WTC11 (cell line): ENCODE results near the gene MEGF9. TPM values are rescaled to one million over a fixed set of nuclear protein-coding genes. Genes with fewer than 3 reads are reported as not detected.

ENCODE experiments used
- ATAC-seq: fragments of 200-7000 bp; cut with Tn5 transposase; 2 replicates; pipeline ENCODE4 v1.10.0; 2021; ENCODE audit warnings: mild to moderate bottlenecking, moderate library complexity
- CTCF ChIA-PET: fragments of 300-600 bp; sonication (Branson Sonifier 250); formaldehyde crosslinking; loops from one replicate; lab custom pipeline; 2021; ENCODE audit warnings: antibody characterized with exemption; lab: Charles Lee
- POLR2A ChIA-PET: fragments of 350-600 bp; sonication (Branson Sonifier 250); formaldehyde crosslinking; loops from one replicate; lab custom pipeline; 2021; ENCODE audit warnings: antibody characterized with exemption; lab: Charles Lee
- DNase-seq: peaks from one replicate; pipeline ENCODE4 v3.0.0; 2021; ENCODE audit warnings: low spot score
- H3K27ac Mint-ChIP-seq: 2 replicates; pipeline ENCODE4 v1.8.0; 2021; ENCODE audit warnings: mixed read lengths
- H3K27me3 Mint-ChIP-seq: 2 replicates; pipeline ENCODE4 v1.8.0; 2021; ENCODE audit warnings: low read depth, mild to moderate bottlenecking, moderate library complexity, mixed read lengths
- H3K36me3 Mint-ChIP-seq: 2 replicates; pipeline ENCODE4 v1.8.0; 2021; ENCODE audit warnings: mixed read lengths
- H3K4me1 Mint-ChIP-seq: 2 replicates; pipeline ENCODE4 v1.8.0; 2022; ENCODE audit warnings: mixed read lengths
- H3K4me3 Mint-ChIP-seq: 2 replicates; pipeline ENCODE4 v1.8.0; 2021; ENCODE audit warnings: mild to moderate bottlenecking, moderate library complexity, mixed read lengths
- H3K9me3 Mint-ChIP-seq: 2 replicates; pipeline ENCODE4 v1.8.0; 2021; ENCODE audit warnings: mixed read lengths
- ATF1 ChIP-seq: sonication (generic); formaldehyde crosslinking; IDR thresholded peaks from 2 replicates; pipeline ENCODE4 v1.8.1; 2023; ENCODE audit warnings: mild to moderate bottlenecking, moderate library complexity, missing genetic modification reagents
- CREB1 ChIP-seq: sonication (generic); formaldehyde crosslinking; IDR thresholded peaks from 2 replicates; pipeline ENCODE4 v1.8.0; 2023; ENCODE audit warnings: mild to moderate bottlenecking, missing genetic modification reagents
- CREM ChIP-seq: sonication (generic); formaldehyde crosslinking; IDR thresholded peaks from 2 replicates; pipeline ENCODE4 v1.8.1; 2022; ENCODE audit warnings: mild to moderate bottlenecking, missing genetic modification reagents, moderate library complexity
- E2F5 ChIP-seq: sonication (generic); formaldehyde crosslinking; IDR thresholded peaks from 2 replicates; pipeline ENCODE4 v1.8.1; 2022; ENCODE audit warnings: mild to moderate bottlenecking, moderate library complexity, missing genetic modification reagents
- EMX1 ChIP-seq: fragments of 250-450 bp; sonication (Bioruptor Pico); IDR thresholded peaks from 2 replicates; pipeline ENCODE4 v1.8.0; 2021; ENCODE audit warnings: mild to moderate bottlenecking
- ERG ChIP-seq: fragments of 250-450 bp; sonication (Bioruptor Pico); IDR thresholded peaks from 2 replicates; pipeline ENCODE4 v1.8.0; 2021; ENCODE audit warnings: mild to moderate bottlenecking
- ESRRA ChIP-seq: sonication (generic); formaldehyde crosslinking; IDR thresholded peaks from 2 replicates; pipeline ENCODE4 v1.8.1; 2022; ENCODE audit warnings: mild to moderate bottlenecking, missing genetic modification reagents, borderline replicate concordance
- ETV6 ChIP-seq: sonication (generic); formaldehyde crosslinking; IDR thresholded peaks from 2 replicates; pipeline ENCODE4 v1.8.1; 2022; ENCODE audit warnings: mild to moderate bottlenecking, missing genetic modification reagents
- JUN ChIP-seq: sonication (generic); formaldehyde crosslinking; IDR thresholded peaks from 2 replicates; pipeline ENCODE4 v1.8.0; 2023; ENCODE audit warnings: mild to moderate bottlenecking, missing genetic modification reagents
- MYBL2 ChIP-seq: sonication (generic); formaldehyde crosslinking; IDR thresholded peaks from 2 replicates; pipeline ENCODE4 v1.8.1; 2023; ENCODE audit warnings: mild to moderate bottlenecking, moderate library complexity, missing genetic modification reagents
- NFATC4 ChIP-seq: fragments of 250-450 bp; sonication (Bioruptor Pico); IDR thresholded peaks from 2 replicates; pipeline ENCODE4 v1.9.0; 2021; ENCODE audit warnings: mild to moderate bottlenecking
- NR2C2 ChIP-seq: sonication (generic); formaldehyde crosslinking; IDR thresholded peaks from 2 replicates; pipeline ENCODE4 v1.8.0; 2022; ENCODE audit warnings: mild to moderate bottlenecking, missing genetic modification reagents
- OVOL2 ChIP-seq: fragments of 250-450 bp; sonication (Bioruptor Pico); IDR thresholded peaks from 2 replicates; pipeline ENCODE4 v1.9.0; 2021; ENCODE audit warnings: mild to moderate bottlenecking, borderline replicate concordance
- PRRX2 ChIP-seq: fragments of 250-450 bp; sonication (Bioruptor Pico); IDR thresholded peaks from 2 replicates; pipeline ENCODE4 v1.8.0; 2021; ENCODE audit warnings: mild to moderate bottlenecking
- RELA ChIP-seq: sonication (generic); formaldehyde crosslinking; IDR thresholded peaks from 2 replicates; pipeline ENCODE4 v1.8.1; 2022; ENCODE audit warnings: missing genetic modification reagents, mild to moderate bottlenecking, borderline replicate concordance
- SMAD3 ChIP-seq: sonication (generic); formaldehyde crosslinking; IDR thresholded peaks from 2 replicates; pipeline ENCODE4 v1.8.0; 2022; ENCODE audit warnings: missing genetic modification reagents, mild to moderate bottlenecking, borderline replicate concordance
- SP1 ChIP-seq: sonication (generic); formaldehyde crosslinking; conservative IDR thresholded peaks from 2 replicates; pipeline ENCODE4 v1.8.1; 2022; ENCODE audit warnings: missing genetic modification reagents
- TEAD4 ChIP-seq: sonication (generic); formaldehyde crosslinking; IDR thresholded peaks from 2 replicates; pipeline ENCODE4 v1.8.0; 2022; ENCODE audit warnings: mild to moderate bottlenecking, missing genetic modification reagents
- ZBTB43 ChIP-seq: sonication (generic); formaldehyde crosslinking; IDR thresholded peaks from 2 replicates; pipeline ENCODE4 v1.8.1; 2023; ENCODE audit warnings: mild to moderate bottlenecking, missing genetic modification reagents
- ZNF121 ChIP-seq: sonication (generic); formaldehyde crosslinking; IDR thresholded peaks from 2 replicates; pipeline ENCODE4 v1.8.0; 2023; ENCODE audit warnings: missing genetic modification reagents
- ZNF317 ChIP-seq: sonication (generic); formaldehyde crosslinking; IDR thresholded peaks from 2 replicates; pipeline ENCODE4 v1.8.1; 2023; ENCODE audit warnings: low read depth, mild to moderate bottlenecking, moderate library complexity, missing genetic modification reagents, borderline replicate concordance
- ZNF416 ChIP-seq: fragments of 250-450 bp; sonication (Bioruptor Pico); IDR thresholded peaks from 2 replicates; pipeline ENCODE4 v1.9.0; 2021; ENCODE audit warnings: mild to moderate bottlenecking, inconsistent platforms
- ZNF671 ChIP-seq: fragments of 250-450 bp; sonication (Bioruptor Pico); IDR thresholded peaks from 2 replicates; pipeline ENCODE4 v1.8.0; 2021; ENCODE audit warnings: mild to moderate bottlenecking
- total RNA-seq: library from RNA; stranded (reverse); gene quantifications from 3 replicates; pipeline ENCODE4 v1.2.3, GENCODE V29; 2021
- TF ChIP-seq, protein P1 (sequence below): sonication (generic); formaldehyde crosslinking; IDR thresholded peaks from 2 replicates; pipeline ENCODE4 v1.8.0; 2023; ENCODE audit warnings: mild to moderate bottlenecking, missing genetic modification reagents
- TF ChIP-seq, protein P2 (sequence below): fragments of 250-450 bp; sonication (Bioruptor Pico); IDR thresholded peaks from 2 replicates; pipeline ENCODE4 v1.9.0; 2021; ENCODE audit warnings: mild to moderate bottlenecking
- TF ChIP-seq, protein P3 (sequence below): sonication (generic); formaldehyde crosslinking; IDR thresholded peaks from 2 replicates; pipeline ENCODE4 v1.8.1; 2023; ENCODE audit warnings: mild to moderate bottlenecking, moderate library complexity, missing genetic modification reagents

MEGF9 gene
- total RNA-seq, 1 experiment from 2014 or later = 0.92 TPM

DNA sequence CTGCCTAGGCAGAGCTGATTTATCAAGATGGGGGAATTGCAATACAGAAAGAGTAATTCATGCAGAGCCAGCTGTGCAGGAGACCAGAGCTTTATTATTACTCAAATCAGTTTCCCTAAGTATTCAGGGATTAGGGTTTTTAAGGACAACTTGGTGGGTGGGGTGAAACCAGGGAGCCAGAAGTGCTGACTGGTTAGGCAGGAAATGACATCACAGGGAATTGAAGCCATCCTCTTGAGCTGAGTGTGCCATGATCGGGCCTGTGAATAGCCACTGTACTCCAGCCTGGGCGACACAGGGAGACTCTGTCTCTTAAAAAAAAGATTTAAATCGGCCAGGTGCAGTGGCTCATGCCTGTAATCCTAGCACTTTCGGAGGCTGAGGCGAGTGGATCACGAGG is 89.0 kb downstream of the MEGF9 start:
- Mint-ChIP-seq H3K36me3 (no peaks in the 10 kb centered on the region), H3K9me3 (no peaks in the 10 kb centered on the region), H3K4me1 (peaks cover 5% of the 10 kb centered on the region; the same call in 1 of the 2 replicates), H3K4me3 (no peak overlapping the region), H3K27me3 (peaks cover 2% of the 10 kb centered on the region; the same call in 1 of the 2 replicates), H3K27ac (no peak overlapping the region; the same call in 1 of the 2 replicates)
- CTCF ChIA-PET = interaction anchor here (0.7 to 1.4 kb wide), 2 partner anchors 14 to 544 kb away, joined by 3 to 4 read pairs; no protein-coding TSS in a partner anchor
- TF ChIP-seq SP1 (CRISPR knock-in tag) (no peak), ZNF671 (CRISPR knock-in tag) (no peak), NFATC4 (no peak), EMX1 (CRISPR knock-in tag) (no peak), ZNF317 (CRISPR knock-in tag) (no peak), CREM (CRISPR knock-in tag) (no peak), OVOL2 (CRISPR knock-in tag) (no peak), ESRRA (CRISPR knock-in tag) (no peak), ETV6 (CRISPR knock-in tag) (no peak), CREB1 (CRISPR knock-in tag) (no peak), SMAD3 (CRISPR knock-in tag) (no peak), RELA (CRISPR knock-in tag) (no peak), ZBTB43 (no peak), ATF1 (no peak), ZNF121 (CRISPR knock-in tag) (no peak), PRRX2 (CRISPR knock-in tag) (no peak), NR2C2 (no peak), MYBL2 (CRISPR knock-in tag) (no peak)
- TF ChIP-seq, protein P1, sequence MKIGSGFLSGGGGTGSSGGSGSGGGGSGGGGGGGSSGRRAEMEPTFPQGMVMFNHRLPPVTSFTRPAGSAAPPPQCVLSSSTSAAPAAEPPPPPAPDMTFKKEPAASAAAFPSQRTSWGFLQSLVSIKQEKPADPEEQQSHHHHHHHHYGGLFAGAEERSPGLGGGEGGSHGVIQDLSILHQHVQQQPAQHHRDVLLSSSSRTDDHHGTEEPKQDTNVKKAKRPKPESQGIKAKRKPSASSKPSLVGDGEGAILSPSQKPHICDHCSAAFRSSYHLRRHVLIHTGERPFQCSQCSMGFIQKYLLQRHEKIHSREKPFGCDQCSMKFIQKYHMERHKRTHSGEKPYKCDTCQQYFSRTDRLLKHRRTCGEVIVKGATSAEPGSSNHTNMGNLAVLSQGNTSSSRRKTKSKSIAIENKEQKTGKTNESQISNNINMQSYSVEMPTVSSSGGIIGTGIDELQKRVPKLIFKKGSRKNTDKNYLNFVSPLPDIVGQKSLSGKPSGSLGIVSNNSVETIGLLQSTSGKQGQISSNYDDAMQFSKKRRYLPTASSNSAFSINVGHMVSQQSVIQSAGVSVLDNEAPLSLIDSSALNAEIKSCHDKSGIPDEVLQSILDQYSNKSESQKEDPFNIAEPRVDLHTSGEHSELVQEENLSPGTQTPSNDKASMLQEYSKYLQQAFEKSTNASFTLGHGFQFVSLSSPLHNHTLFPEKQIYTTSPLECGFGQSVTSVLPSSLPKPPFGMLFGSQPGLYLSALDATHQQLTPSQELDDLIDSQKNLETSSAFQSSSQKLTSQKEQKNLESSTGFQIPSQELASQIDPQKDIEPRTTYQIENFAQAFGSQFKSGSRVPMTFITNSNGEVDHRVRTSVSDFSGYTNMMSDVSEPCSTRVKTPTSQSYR (CRISPR knock-in tag) = no peak
- TF ChIP-seq, protein P2, sequence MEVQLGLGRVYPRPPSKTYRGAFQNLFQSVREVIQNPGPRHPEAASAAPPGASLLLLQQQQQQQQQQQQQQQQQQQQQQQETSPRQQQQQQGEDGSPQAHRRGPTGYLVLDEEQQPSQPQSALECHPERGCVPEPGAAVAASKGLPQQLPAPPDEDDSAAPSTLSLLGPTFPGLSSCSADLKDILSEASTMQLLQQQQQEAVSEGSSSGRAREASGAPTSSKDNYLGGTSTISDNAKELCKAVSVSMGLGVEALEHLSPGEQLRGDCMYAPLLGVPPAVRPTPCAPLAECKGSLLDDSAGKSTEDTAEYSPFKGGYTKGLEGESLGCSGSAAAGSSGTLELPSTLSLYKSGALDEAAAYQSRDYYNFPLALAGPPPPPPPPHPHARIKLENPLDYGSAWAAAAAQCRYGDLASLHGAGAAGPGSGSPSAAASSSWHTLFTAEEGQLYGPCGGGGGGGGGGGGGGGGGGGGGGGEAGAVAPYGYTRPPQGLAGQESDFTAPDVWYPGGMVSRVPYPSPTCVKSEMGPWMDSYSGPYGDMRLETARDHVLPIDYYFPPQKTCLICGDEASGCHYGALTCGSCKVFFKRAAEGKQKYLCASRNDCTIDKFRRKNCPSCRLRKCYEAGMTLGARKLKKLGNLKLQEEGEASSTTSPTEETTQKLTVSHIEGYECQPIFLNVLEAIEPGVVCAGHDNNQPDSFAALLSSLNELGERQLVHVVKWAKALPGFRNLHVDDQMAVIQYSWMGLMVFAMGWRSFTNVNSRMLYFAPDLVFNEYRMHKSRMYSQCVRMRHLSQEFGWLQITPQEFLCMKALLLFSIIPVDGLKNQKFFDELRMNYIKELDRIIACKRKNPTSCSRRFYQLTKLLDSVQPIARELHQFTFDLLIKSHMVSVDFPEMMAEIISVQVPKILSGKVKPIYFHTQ (CRISPR knock-in tag) = no peak
- peak; percentile 77 for ATAC-seq
- no peak for DNase-seq
- POLR2A ChIA-PET = no interaction called here

DNA sequence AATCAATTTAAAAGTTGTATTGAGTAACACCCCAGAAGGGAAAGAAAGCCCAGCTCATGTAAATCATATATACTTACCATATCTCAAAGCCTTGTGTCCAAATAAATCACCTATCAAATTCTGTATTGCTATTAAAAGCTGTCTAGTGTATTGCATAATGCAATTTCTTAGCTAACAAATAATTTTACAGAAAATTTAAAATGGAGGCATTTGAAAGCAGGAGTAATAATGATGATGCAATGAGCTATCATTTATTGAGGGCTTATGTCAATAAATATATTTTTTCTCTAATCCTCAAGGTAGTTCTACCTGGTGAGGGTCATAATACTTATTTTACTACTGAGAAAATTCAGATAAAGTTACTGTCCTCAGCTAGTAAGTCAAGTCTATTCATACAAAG is 91.5 kb downstream of the MEGF9 start:
- CTCF ChIA-PET = no interaction called here
- ATAC-seq = no peak
- POLR2A ChIA-PET = no interaction called here
- no peaks in the 10 kb centered on the region for H3K36me3 Mint-ChIP-seq
- peaks cover 10% of the 10 kb centered on the region for H3K4me1 Mint-ChIP-seq
- no peak overlapping the region for H3K4me3 Mint-ChIP-seq
- no peak overlapping the region for H3K27ac Mint-ChIP-seq
- no peaks in the 10 kb centered on the region for H3K9me3 Mint-ChIP-seq
- no peak for DNase-seq
- H3K27me3 Mint-ChIP-seq = no peaks in the 10 kb centered on the region
- no peak for TF ChIP-seq TEAD4 (CRISPR knock-in tag)
- no peak for TF ChIP-seq ZNF416 (CRISPR knock-in tag)
- TF ChIP-seq E2F5 (CRISPR knock-in tag) = no peak
- no peak for TF ChIP-seq JUN (CRISPR knock-in tag)
- no peak for TF ChIP-seq ZNF121 (CRISPR knock-in tag)
- no peak for TF ChIP-seq ERG (CRISPR knock-in tag)
- TF ChIP-seq, protein P3, sequence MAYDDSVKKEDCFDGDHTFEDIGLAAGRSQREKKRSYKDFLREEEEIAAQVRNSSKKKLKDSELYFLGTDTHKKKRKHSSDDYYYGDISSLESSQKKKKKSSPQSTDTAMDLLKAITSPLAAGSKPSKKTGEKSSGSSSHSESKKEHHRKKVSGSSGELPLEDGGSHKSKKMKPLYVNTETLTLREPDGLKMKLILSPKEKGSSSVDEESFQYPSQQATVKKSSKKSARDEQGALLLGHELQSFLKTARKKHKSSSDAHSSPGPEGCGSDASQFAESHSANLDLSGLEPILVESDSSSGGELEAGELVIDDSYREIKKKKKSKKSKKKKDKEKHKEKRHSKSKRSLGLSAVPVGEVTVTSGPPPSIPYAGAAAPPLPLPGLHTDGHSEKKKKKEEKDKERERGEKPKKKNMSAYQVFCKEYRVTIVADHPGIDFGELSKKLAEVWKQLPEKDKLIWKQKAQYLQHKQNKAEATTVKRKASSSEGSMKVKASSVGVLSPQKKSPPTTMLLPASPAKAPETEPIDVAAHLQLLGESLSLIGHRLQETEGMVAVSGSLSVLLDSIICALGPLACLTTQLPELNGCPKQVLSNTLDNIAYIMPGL (CRISPR knock-in tag) = no peak
